GM06990 (cell line): ENCODE data around the gene NCBP1.

Source experiments
- DNase-seq: peaks from one replicate; pipeline ENCODE4 v3.0.0-alpha.2; 2011; ENCODE audit not compliant: insufficient read length; ENCODE audit errors: extremely low read depth
- H3K27me3 ChIP-seq: replicated peaks from 2 replicates; pipeline ENCODE4 v1.6.0; 2011; ENCODE audit warnings: low read length; ENCODE audit not compliant: control insufficient read depth, insufficient read depth
- H3K36me3 ChIP-seq: 2 replicates; pipeline ENCODE4 v1.5.1; 2011; ENCODE audit warnings: low read length; ENCODE audit not compliant: control insufficient read depth, insufficient read depth
- H3K4me3 ChIP-seq: replicated peaks from 2 replicates; pipeline ENCODE4 v1.5.1; 2011; ENCODE audit warnings: low read depth, mild to moderate bottlenecking, control low read depth, low read length
- CTCF ChIP-seq: IDR thresholded peaks from 2 replicates; pipeline ENCODE4 v1.5.1; 2011; ENCODE audit warnings: low read length, control low read depth, mild to moderate bottlenecking, inconsistent platforms; ENCODE audit not compliant: insufficient read depth, poor library complexity, severe bottlenecking

NCBP1 gene

GRCh38 chr9:97640325-97640724, 6.7 kb downstream of the NCBP1 start:
- DNase-seq = no peak

GRCh38 chr9:97645720-97646119, 12.1 kb downstream of the NCBP1 start:
- no peak for TF ChIP-seq CTCF
- no peak overlapping the region for H3K4me3 ChIP-seq
- no peak for DNase-seq
- peaks cover 9% of the 10 kb centered on the region for H3K36me3 ChIP-seq
- no peaks in the 10 kb centered on the region for H3K27me3 ChIP-seq

More at GRCh38 chr9:97640325-97640724, 6.7 kb downstream of the NCBP1 start:
- Histone ChIP-seq H3K36me3 (peaks cover 1% of the 10 kb centered on the region), H3K27me3 (no peaks in the 10 kb centered on the region), H3K4me3 (no peak overlapping the region)
- no peak for TF ChIP-seq CTCF

- Histone ChIP-seq H3K4me3 (no peak overlapping the region), H3K27me3 (no peaks in the 10 kb centered on the region), H3K36me3 (peaks cover 10% of the 10 kb centered on the region)
- no peak for TF ChIP-seq CTCF
- no peak for DNase-seq
Measured at GRCh38 chr9:97647996-97648395, 14.4 kb downstream of the NCBP1 start.

- DNase-seq = no peak
- TF ChIP-seq CTCF = no peak
- H3K4me3 ChIP-seq = no peak overlapping the region
- H3K36me3 ChIP-seq = peaks cover 7% of the 10 kb centered on the region
- H3K27me3 ChIP-seq = no peaks in the 10 kb centered on the region
Measured at GRCh38 chr9:97651646-97652045, 18.0 kb downstream of the NCBP1 start.

GRCh38 chr9:97658707-97659106, 25.1 kb downstream of the NCBP1 start:
- DNase-seq = no peak
- Histone ChIP-seq H3K27me3 (no peaks in the 10 kb centered on the region), H3K4me3 (no peak overlapping the region), H3K36me3 (peaks cover 6% of the 10 kb centered on the region)
- no peak for TF ChIP-seq CTCF

GRCh38 chr9:97659771-97660170, 26.1 kb downstream of the NCBP1 start:
- no peak overlapping the region for H3K4me3 ChIP-seq
- no peak for TF ChIP-seq CTCF
- no peak for DNase-seq
- no peaks in the 10 kb centered on the region for H3K27me3 ChIP-seq
- peaks cover 10% of the 10 kb centered on the region for H3K36me3 ChIP-seq
